Cardiac muscle cell (in vitro differentiated cells and primary cell): ENCODE results near the gene LEF1. TPM values are rescaled to one million over a fixed set of nuclear protein-coding genes. Genes with fewer than 3 reads are reported as not detected.

Experiments
- DNase-seq, 2 donors: peaks; one replicate each; pipeline versions ENCODE4 v3.0.0 to v3.0.0-alpha.2; 2010 to 2017; ENCODE audit warnings: low read depth in 1 of 2, low spot score in 1 of 2
- H3K27ac ChIP-seq: fragments of 200-600 bp; sonication (generic); 2 replicates; pipeline ENCODE4 v1.5.1; 2016
- H3K27me3 ChIP-seq: fragments of 200-600 bp; sonication (generic); 2 replicates; pipeline ENCODE4 v1.6.0; 2016; ENCODE audit warnings: control low read depth
- H3K36me3 ChIP-seq: fragments of 200-600 bp; sonication (generic); 2 replicates; pipeline ENCODE4 v1.5.1; 2016; ENCODE audit warnings: control low read depth
- H3K4me1 ChIP-seq: fragments of 200-600 bp; sonication (generic); 2 replicates; pipeline ENCODE4 v1.8.1; 2017; ENCODE audit warnings: low read depth, mild to moderate bottlenecking, mixed run types
- H3K4me3 ChIP-seq: fragments of 200-600 bp; sonication (generic); 2 replicates; pipeline ENCODE4 v1.5.1; 2016; ENCODE audit warnings: mild to moderate bottlenecking
- H3K9me3 ChIP-seq: fragments of 200-600 bp; sonication (generic); 2 replicates; pipeline ENCODE4 v1.5.1; 2017; ENCODE audit warnings: low read depth, mild to moderate bottlenecking, control low read depth
- CTCF ChIP-seq: IDR thresholded peaks from 2 replicates; pipeline ENCODE4 v1.5.1; 2012; ENCODE audit warnings: low read depth, mild to moderate bottlenecking, low read length
- polyA plus RNA-seq: library from polyadenylated mRNA; unstranded; fragments of >200 nt; fragmentation: Nextera tagmentation; extraction: Ambion mirVana; gene quantifications from 2 replicates; pipeline ENCODE4 v1.2.1, GENCODE V29; 2016
- total RNA-seq: library from RNA; depleted of rRNA; stranded (reverse); fragments of >200 nt; gene quantifications from 2 replicates; pipeline ENCODE4 v1.2.3, GENCODE V29; 2016

LEF1 gene
- total and polyA plus RNA-seq, 2 experiments from 2014 or later = 69.1 to 70.3 TPM

GRCh38 chr4:108070775-108071174 lies 98.0 kb downstream of the LEF1 start:
- no peaks in the 10 kb centered on the region for H3K4me1 ChIP-seq
- TF ChIP-seq CTCF = no peak
- no peaks in the 10 kb centered on the region for H3K27me3 ChIP-seq
- peaks cover 27% of the 10 kb centered on the region for H3K36me3 ChIP-seq
- no peak overlapping the region for H3K27ac ChIP-seq
- H3K9me3 ChIP-seq = no peaks in the 10 kb centered on the region
- no peak for DNase-seq
- H3K4me3 ChIP-seq = no peak overlapping the region

- H3K27me3 ChIP-seq = no peaks in the 10 kb centered on the region
- no peak overlapping the region for H3K27ac ChIP-seq
- peak in 1 of 2 donors; percentile 20 for DNase-seq
- no peak for TF ChIP-seq CTCF
- peaks cover 16% of the 10 kb centered on the region for H3K36me3 ChIP-seq
- H3K4me3 ChIP-seq = no peak overlapping the region
- H3K9me3 ChIP-seq = no peaks in the 10 kb centered on the region
- no peaks in the 10 kb centered on the region for H3K4me1 ChIP-seq
Observed at GRCh38 chr4:108068442-108068841, 100.3 kb downstream of the LEF1 start.

- no peak for DNase-seq
- H3K27ac ChIP-seq = no peak overlapping the region
- no peaks in the 10 kb centered on the region for H3K4me1 ChIP-seq
- peaks cover 9% of the 10 kb centered on the region for H3K36me3 ChIP-seq
- no peak for TF ChIP-seq CTCF
- no peak overlapping the region for H3K4me3 ChIP-seq
- no peaks in the 10 kb centered on the region for H3K27me3 ChIP-seq
- no peaks in the 10 kb centered on the region for H3K9me3 ChIP-seq
Observed at GRCh38 chr4:108060686-108061321, 107.9 kb downstream of the LEF1 start.

- no peaks in the 10 kb centered on the region for H3K4me1 ChIP-seq
- peaks cover 9% of the 10 kb centered on the region for H3K36me3 ChIP-seq
- TF ChIP-seq CTCF = peak; percentile 27
- no peaks in the 10 kb centered on the region for H3K27me3 ChIP-seq
- H3K4me3 ChIP-seq = no peak overlapping the region
- no peaks in the 10 kb centered on the region for H3K9me3 ChIP-seq
- peak; percentile 23 to 50 for DNase-seq
- no peak overlapping the region for H3K27ac ChIP-seq
Observed at GRCh38 chr4:108060164-108060563, 108.6 kb downstream of the LEF1 start.

GRCh38 chr4:108058685-108059440 lies 109.9 kb downstream of the LEF1 start:
- Histone ChIP-seq H3K9me3 (no peaks in the 10 kb centered on the region), H3K4me3 (no peak overlapping the region), H3K27ac (no peak overlapping the region), H3K4me1 (no peaks in the 10 kb centered on the region), H3K36me3 (peaks cover 10% of the 10 kb centered on the region), H3K27me3 (no peaks in the 10 kb centered on the region)
- peak in 1 of 2 donors; percentile 7 for DNase-seq
- no peak for TF ChIP-seq CTCF
